ENCODE data around the gene LHFPL3. TPM values are rescaled to one million over a fixed set of nuclear protein-coding genes. Genes with fewer than 3 reads are reported as not detected.

The LHFPL3 gene
- polyA plus RNA-seq, 2 of the 4 experiments (the other 2 are of a cell fraction): not detected

DNA sequence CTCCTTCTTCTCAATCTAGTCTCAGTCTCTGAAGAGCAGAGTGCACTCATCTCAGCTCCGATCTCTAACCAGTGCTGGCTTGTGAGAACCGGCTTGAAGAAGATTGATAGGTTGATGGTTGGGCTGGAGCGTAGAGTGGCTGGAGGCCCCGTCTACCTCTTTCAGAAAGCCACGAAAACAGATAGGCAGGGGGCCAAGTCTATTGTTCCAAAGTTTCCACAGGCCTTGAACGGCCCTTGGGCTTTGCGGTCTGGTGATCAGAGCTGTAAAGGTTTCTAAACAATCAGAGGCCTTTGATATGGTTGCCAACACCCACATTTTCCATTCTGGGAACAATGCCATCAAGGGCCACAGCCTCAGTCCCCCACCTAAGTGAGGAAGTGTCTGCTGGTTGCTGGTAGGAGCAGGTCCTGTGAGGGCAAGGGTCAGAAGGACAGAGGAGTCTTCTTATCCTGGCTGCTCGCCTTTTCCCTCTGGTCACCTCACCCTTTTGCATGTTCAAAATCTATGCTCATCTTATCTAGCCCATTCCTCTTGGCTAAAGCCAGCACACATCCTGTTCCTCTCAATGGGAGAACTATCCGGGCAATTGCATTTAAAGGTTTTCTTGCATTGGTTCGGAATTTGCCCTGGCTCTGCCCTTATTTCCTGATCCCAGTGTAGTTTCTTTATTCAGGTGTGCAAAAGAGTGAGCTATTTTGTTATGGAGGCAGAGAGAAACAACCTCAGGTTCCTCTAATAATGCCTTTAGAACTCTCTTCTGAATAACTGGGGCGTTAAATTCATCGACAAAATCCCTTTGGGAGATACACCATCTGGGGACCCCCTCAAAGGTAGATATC lies 615.3 kb downstream of the LHFPL3 start:
- TF ChIP-seq HOXB13 (CRISPR knock-in tag; IDR thresholded peaks at IDR 0.05; ENCODE audit: low read depth) (no peak), BHLHE40 (IDR thresholded peaks at IDR 0.05; ENCODE audit: low read depth, low read length) (no peak), RAD21 (conservative IDR thresholded peaks at IDR 0.05 in 1 of 2, IDR thresholded peaks at IDR 0.05 in 1 of 2) (no peak), MAFK (IDR thresholded peaks at IDR 0.05; ENCODE audit: partially characterized antibody) (no peak), SREBF2 (IDR thresholded peaks at IDR 0.05) (no peak), RARB (CRISPR knock-in tag; IDR thresholded peaks at IDR 0.05) (no peak)
- TF ChIP-seq, protein P1, sequence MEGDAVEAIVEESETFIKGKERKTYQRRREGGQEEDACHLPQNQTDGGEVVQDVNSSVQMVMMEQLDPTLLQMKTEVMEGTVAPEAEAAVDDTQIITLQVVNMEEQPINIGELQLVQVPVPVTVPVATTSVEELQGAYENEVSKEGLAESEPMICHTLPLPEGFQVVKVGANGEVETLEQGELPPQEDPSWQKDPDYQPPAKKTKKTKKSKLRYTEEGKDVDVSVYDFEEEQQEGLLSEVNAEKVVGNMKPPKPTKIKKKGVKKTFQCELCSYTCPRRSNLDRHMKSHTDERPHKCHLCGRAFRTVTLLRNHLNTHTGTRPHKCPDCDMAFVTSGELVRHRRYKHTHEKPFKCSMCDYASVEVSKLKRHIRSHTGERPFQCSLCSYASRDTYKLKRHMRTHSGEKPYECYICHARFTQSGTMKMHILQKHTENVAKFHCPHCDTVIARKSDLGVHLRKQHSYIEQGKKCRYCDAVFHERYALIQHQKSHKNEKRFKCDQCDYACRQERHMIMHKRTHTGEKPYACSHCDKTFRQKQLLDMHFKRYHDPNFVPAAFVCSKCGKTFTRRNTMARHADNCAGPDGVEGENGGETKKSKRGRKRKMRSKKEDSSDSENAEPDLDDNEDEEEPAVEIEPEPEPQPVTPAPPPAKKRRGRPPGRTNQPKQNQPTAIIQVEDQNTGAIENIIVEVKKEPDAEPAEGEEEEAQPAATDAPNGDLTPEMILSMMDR (IDR thresholded peaks at IDR 0.05): no peak
- TF ChIP-seq, protein P2, sequence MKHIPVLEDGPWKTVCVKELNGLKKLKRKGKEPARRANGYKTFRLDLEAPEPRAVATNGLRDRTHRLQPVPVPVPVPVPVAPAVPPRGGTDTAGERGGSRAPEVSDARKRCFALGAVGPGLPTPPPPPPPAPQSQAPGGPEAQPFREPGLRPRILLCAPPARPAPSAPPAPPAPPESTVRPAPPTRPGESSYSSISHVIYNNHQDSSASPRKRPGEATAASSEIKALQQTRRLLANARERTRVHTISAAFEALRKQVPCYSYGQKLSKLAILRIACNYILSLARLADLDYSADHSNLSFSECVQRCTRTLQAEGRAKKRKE (CRISPR knock-in tag; IDR thresholded peaks at IDR 0.05; ENCODE audit: low read depth): no peak
- FAIRE-seq (no peak), DNase-seq (ENCODE audit: low read depth in 1 of 2, low spot score in 1 of 2) (peak in 1 of 2 experiments; percentile 54), ATAC-seq (no peak)
- CTCF ChIA-PET: interaction anchor here (1.3 kb wide), 1 partner anchor 37 kb away, joined by 3 read pairs; no protein-coding TSS in a partner anchor
- 71% methylated on average over 12 of the region's 12 CpGs for WGBS (ENCODE audit: missing lambda C conversion rate)
- Histone ChIP-seq H3K4me3 (no peak overlapping the region), H3K9me3 (no peaks in the 10 kb centered on the region), H3K4me2 (no peak overlapping the region; the same call in 2 of the 3 replicates), H3K27ac (peak overlapping the region in 1 of 2 experiments; percentile 84; a peak in 3 of 6 replicates), H3K4me1 (peaks cover 22% of the 10 kb centered on the region)
- POLR2A ChIA-PET: interaction anchor here (1.0 to 1.2 kb wide), 2 partner anchors 40 to 70 kb away, joined by 3 read pairs; no protein-coding TSS in a partner anchor

DNA sequence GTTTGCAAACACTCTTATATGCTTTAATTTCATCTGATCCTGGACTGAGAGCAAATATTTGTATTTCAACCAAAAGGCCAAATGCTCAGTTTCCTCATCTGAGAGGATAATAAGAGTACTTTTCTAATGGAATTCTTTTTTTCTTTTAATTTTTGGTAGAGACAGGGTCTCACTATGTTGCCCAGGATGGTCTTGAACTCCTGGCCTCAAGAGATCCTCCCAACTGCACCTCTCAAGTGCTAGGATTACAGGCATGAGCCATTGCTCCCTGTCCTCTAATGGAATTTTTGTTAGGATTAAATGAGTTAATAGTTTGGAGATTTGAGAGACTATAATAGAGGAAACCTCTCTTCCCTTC lies 617.2 kb downstream of the LHFPL3 start:
- H3K27ac ChIP-seq: peak overlapping the region; percentile 66 to 84
- TF ChIP-seq, protein P3, sequence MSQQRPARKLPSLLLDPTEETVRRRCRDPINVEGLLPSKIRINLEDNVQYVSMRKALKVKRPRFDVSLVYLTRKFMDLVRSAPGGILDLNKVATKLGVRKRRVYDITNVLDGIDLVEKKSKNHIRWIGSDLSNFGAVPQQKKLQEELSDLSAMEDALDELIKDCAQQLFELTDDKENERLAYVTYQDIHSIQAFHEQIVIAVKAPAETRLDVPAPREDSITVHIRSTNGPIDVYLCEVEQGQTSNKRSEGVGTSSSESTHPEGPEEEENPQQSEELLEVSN (IDR thresholded peaks at IDR 0.05; ENCODE audit: borderline replicate concordance, low read depth): no peak
- TF ChIP-seq TFCP2L1 (CRISPR knock-in tag; IDR thresholded peaks at IDR 0.05) (no peak), CBX2 (IDR thresholded peaks at IDR 0.05; ENCODE audit: borderline replicate concordance, low read depth) (no peak), RAD21 (conservative IDR thresholded peaks at IDR 0.05 in 1 of 2, IDR thresholded peaks at IDR 0.05 in 1 of 2) (no peak), HOXB13 (CRISPR knock-in tag; IDR thresholded peaks at IDR 0.05; ENCODE audit: low read depth) (no peak), RARB (CRISPR knock-in tag; IDR thresholded peaks at IDR 0.05) (no peak)

DNA sequence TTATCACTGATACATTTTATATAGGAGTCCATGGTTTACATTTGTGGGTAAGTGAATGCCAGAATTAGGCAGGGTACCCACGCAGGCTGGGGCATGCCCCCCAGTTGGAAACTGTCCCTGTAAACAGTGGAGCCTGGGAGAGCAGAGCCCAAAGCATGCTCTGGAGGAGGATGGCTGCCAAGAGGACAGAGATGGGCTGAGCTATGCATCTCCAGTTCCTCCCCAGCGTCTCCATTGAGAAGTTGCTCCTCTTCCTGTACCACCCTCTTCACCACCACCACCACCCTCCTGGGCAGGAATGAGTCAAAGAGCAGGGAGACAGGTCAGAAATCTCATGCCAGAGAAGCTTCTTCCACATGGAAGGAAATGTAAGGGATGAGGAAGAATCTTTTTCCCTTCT lies 617.9 kb downstream of the LHFPL3 start:
- H3K4me3 ChIP-seq: no peak overlapping the region
- no peaks in the 10 kb centered on the region for H3K9me3 ChIP-seq
- H3K27ac ChIP-seq: 0 out of 6 replicates have a peak overlapping the region, but pooled peaks of 1 of the 2 experiments have one; percentile 35
- ChIA-PET POLR2A (no interaction called here), CTCF (no interaction called here)
- DNase-seq (ENCODE audit: low read depth in 1 of 2, low spot score in 1 of 2): no peak
- FAIRE-seq: no peak
- no peak for TF ChIP-seq MYC (IDR thresholded peaks at IDR 0.05; ENCODE audit: borderline replicate concordance, low read length)
- TF ChIP-seq, protein P4, sequence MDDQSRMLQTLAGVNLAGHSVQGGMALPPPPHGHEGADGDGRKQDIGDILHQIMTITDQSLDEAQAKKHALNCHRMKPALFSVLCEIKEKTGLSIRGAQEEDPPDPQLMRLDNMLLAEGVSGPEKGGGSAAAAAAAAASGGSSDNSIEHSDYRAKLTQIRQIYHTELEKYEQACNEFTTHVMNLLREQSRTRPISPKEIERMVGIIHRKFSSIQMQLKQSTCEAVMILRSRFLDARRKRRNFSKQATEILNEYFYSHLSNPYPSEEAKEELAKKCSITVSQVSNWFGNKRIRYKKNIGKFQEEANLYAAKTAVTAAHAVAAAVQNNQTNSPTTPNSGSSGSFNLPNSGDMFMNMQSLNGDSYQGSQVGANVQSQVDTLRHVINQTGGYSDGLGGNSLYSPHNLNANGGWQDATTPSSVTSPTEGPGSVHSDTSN (IDR thresholded peaks at IDR 0.05): no peak
- TF ChIP-seq KDM1A (IDR thresholded peaks at IDR 0.05; ENCODE audit: low read depth): no peak
- TF ChIP-seq POLR2A (IDR thresholded peaks at IDR 0.05; ENCODE audit: low read length): no peak
- no peak overlapping the region for H3K4me2 ChIP-seq
- peaks cover 22% of the 10 kb centered on the region for H3K4me1 ChIP-seq
- 57% methylated on average over 2 of the region's 2 CpGs for WGBS (ENCODE audit: missing lambda C conversion rate)
- no peak for ATAC-seq

More for the DNA sequence above, 617.2 kb downstream of the LHFPL3 start:
- ChIA-PET POLR2A (interaction anchor here (0.7 to 0.9 kb wide), 2 partner anchors 44 to 68 kb away, joined by 3 read pairs; partner anchors contain the start of gene KMT2E), CTCF (interaction anchor here (0.5 to 1.3 kb wide), 5 partner anchors 8 to 453 kb away, joined by 3 to 4 read pairs (median 3); no protein-coding TSS in a partner anchor)
- H3K4me2 ChIP-seq: peak overlapping the region; percentile 78
- no peak for ATAC-seq
- DNase-seq (ENCODE audit: low read depth in 1 of 2, low spot score in 1 of 2): no peak
- H3K9me3 ChIP-seq: no peaks in the 10 kb centered on the region
- H3K4me3 ChIP-seq: peak overlapping the region; percentile 21; the same call in 2 of the 3 replicates
- no peak for FAIRE-seq
- peaks cover 22% of the 10 kb centered on the region for H3K4me1 ChIP-seq
